Stimulated activated CD8-positive, alpha-beta memory T cell treated with anti-CD3 and anti-CD28 coated beads, Interleukin-15, amount 100 ng/mL, for 4 hours (primary cell): ENCODE data around the gene SPDYE4.

Source experiments
- DNase-seq, 2 donors: peaks; one replicate each; pipeline ENCODE4 v3.0.0-alpha.2; 2020; ENCODE audit warnings: low read depth in 2 of 2

Gene SPDYE4

GRCh38 chr17:8741366-8741765 is 17.0 kb downstream of the SPDYE4 start:
- no peak for DNase-seq

GRCh38 chr17:8740486-8740885 is 17.9 kb downstream of the SPDYE4 start:
- DNase-seq = peak in 1 of 2 donors; percentile 21

- no peak for DNase-seq
Observed at GRCh38 chr17:8739097-8739496, 19.2 kb downstream of the SPDYE4 start.

DNA sequence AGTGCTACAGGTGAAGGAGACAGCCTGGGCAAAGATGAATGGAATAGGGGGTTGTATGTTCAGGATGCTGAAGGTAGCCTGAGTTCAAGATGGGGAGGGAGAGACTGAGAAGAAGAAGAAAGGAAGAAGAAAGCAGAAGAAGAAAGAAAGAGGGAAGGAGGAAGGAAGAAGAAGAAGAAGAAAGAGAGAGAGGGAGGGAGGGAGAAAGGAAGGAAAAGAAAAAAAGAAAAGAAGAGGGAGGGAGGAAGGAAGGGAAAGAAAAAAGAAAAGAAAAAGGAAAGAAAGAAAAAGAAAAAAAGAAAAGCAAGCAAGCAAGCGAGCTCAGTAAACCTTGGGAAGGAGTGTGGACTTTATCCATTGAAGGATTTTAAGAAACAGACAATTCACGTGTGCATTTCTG is 21.6 kb downstream of the SPDYE4 start:
- no peak for DNase-seq

DNA sequence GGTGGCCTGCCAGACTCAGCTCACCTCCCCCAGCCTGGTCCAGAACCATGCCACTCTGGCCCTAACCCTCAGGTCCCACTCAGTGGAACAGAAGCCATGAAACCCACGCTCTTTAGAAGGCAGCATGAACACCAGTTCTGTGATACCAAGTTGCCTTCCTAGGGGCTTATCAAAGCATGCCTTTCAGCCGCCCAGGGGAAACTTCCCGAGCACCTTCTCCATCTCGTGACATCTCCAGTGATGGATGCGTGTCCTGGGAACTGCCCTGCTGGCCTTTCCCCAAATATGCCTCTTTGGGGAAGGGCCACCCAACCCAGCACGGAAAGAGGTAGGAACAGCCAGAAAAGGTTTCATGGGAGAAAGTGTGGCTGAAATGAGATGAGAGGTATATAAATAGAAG is 22.0 kb downstream of the SPDYE4 start:
- DNase-seq = no peak

GRCh38 chr17:8735336-8735939 is 22.9 kb downstream of the SPDYE4 start:
- DNase-seq = no peak

DNA sequence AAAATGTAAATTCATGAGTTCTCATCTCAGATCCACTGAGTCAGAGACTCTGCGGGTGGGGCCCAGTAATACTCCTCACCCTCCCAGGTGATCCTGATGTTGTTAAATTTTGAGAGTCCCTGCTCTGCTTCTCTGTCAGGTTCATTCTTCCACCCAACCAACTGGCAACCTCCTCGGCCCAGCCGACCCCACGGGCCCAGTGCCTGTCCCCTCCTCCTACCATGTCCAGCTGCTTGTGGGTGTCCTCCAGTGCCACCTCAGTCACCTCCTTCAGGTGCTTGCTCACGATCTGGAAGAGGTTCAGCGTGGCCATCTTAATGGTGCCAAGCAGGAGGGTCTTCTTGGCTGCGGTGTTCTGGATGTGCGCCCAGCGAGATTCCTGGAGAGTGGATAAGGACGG is 23.5 kb downstream of the SPDYE4 start:
- no peak for DNase-seq

GRCh38 chr17:8732406-8733085 is 25.8 kb downstream of the SPDYE4 start:
- DNase-seq = no peak

- no peak for DNase-seq
Observed at GRCh38 chr17:8729860-8730259, 28.5 kb downstream of the SPDYE4 start.

GRCh38 chr17:8729421-8729820 is 28.9 kb downstream of the SPDYE4 start:
- DNase-seq = no peak

DNA sequence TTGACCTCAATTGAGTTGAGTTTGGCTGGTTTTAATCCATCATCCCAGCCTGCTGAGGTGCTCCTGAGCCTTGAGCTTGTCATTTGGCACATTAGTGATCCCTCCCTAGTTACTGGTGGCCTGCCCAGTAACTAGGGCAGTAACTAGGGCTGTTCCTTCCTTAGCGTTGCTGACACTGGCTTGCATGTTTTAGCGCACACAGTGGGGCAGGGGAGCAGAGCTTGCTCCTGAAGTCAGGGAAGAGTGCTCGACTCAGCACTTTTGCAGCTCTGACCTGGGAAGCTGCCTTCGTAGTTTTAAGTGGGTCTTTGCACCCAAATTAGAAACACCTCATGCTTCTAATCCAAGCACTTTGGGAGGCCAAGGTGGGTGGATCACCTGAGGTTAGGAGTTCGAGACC is 29.4 kb downstream of the SPDYE4 start:
- DNase-seq = no peak

GRCh38 chr17:8728251-8728938 is 30.0 kb downstream of the SPDYE4 start:
- DNase-seq = no peak

DNA sequence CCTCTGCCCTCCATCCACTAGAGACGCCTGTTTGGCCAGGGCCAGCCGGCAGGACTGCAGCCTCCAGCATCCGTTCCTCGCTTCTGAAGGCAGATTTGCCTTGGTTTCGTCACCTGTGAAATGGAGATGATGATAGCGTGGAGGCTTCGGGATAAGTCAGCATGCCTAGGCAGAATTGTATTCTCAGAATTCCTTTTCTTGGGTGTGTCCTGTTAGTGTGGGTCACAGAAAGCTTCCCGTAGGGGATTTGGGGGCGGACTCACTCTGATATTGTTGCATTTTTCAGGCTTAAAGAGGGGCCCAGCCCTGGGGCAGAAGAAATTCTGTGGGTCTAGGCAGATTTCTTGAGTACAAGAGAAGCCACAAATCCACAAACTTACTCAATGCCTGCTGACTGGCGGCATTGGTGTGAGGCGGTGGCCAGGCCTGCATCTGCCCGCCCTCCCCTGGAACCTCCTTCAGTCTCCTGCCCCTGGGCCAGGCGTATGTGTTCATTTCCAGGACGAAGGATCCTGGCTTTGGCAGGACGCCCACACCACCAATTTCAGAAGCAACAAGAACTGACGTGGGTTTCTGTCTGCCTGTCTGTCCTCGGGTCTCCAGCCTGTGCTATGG is 31.3 kb downstream of the SPDYE4 start:
- no peak for DNase-seq

DNA sequence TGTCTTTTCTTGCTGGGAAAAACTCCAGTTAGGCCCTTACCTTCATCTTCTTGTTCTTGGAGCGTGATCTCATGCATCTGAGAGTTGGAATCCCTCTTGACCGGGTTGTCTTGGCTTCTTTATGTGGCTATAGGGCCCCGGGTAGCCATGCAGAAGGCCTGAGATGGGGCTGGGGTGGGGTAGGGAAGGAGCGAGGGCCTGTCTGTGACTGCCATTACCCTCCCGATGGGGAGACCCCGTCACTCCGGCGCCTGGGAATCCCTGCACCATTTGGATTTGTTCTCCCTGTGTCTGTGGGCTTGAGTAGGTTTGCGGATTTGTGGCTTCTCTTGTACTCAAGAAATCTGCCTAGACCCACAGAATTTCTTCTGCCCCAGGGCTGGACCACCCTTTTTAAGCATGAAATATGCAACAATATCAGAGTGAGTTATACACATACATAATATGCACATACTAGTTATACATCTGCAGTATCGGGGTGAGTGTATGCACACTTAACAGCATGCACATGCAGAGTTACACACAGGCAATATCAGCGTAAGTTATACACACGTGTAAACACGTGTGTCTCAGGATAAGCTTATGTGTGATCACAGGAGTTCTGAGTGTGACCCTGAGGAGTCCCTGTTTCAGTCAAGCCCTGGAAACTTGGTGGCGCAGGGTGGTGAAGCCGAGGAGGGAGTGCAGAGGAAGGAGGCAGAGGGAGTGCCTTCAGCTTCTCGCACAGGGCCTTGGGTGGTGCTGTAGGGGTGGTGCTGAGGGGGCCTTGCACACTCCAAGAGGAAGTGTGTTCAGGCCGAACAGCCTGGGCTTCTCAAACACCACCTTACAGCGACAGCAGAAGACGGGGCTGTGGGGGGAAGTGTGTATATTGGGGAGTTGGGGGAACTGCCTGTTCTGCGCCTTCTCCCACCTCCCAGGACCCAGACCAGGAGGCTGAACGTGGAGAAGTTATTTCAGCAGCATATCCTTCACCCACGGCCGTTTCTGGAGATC is 32.2 kb downstream of the SPDYE4 start:
- no peak for DNase-seq

GRCh38 chr17:8724451-8724850 is 33.9 kb downstream of the SPDYE4 start:
- no peak for DNase-seq

GRCh38 chr17:8720596-8720995 is 37.8 kb downstream of the SPDYE4 start:
- no peak for DNase-seq

GRCh38 chr17:8719291-8720246 is 38.8 kb downstream of the SPDYE4 start:
- no peak for DNase-seq

DNA sequence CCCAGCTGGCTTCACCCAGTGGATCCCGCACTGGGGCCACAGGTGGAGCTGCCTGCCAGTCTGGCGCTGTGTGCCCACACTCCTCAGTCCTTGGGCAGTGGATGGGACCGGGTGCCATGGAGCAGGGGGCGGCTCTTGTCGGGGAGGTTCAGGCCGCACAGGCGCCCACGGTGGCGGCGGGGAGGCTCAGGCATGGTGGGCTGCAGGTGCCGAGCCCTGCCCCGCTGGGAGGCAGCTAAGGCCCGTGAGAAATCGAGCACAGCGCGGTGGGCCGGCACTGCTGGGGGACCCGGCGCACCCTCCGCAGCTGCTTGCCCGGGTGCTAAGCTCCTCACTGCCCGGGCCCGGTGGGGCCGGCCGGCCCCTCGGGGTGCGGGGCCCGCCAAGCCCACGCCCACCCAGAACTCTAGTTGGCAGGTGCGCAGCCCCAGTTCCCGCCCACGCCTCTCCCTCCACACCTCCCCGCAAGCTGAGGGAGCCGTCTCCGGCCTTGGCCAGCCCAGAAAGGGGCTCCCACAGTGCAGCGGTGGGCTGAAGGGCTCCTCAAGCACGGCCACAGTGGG is 40.3 kb downstream of the SPDYE4 start:
- no peak for DNase-seq

DNA sequence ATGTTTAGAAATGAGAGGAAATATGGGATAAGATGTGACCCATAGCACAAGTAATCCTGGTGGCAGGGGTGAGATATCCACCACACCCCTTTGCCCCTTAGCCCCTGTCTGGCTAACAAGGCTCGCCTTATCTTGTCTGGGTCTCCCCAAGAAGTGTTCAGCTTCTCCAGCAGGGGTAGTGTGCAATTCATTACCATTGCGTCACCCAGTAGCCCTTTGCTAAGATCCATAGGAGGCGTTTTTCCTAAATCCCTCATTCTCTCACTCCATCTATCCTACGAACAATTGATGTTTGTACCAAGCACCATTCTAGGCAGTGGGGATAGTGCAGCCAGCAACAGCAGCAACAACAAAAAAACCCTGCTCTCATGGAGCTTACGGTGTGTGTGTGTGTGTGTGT is 44.5 kb downstream of the SPDYE4 start:
- DNase-seq = no peak

GRCh38 chr17:8713315-8713714 is 45.0 kb downstream of the SPDYE4 start:
- no peak for DNase-seq
